Measurements from ENCODE around the gene CDYL.

CDYL gene

DNA sequence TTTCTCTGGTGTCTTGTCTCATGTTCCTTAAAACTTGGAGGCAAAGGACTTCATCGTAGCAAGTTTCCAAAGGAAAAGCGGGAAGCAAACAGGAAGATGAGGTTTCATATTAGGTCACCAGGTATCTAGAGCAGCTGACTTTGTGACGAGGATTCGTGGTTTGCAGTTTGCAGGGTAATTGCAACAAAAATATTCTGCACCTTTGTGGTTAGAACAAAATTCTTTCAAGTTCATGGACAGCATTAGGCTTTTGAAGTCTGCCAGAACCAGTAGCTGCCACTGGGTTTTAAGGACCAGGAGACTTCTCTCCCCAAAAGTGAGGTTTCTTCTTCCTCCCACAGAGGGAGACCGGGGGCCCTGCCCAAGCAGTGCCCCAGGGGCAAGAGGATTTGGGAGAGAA is 164.2 kb downstream of the CDYL start:
- DNase-seq: no peak

DNA sequence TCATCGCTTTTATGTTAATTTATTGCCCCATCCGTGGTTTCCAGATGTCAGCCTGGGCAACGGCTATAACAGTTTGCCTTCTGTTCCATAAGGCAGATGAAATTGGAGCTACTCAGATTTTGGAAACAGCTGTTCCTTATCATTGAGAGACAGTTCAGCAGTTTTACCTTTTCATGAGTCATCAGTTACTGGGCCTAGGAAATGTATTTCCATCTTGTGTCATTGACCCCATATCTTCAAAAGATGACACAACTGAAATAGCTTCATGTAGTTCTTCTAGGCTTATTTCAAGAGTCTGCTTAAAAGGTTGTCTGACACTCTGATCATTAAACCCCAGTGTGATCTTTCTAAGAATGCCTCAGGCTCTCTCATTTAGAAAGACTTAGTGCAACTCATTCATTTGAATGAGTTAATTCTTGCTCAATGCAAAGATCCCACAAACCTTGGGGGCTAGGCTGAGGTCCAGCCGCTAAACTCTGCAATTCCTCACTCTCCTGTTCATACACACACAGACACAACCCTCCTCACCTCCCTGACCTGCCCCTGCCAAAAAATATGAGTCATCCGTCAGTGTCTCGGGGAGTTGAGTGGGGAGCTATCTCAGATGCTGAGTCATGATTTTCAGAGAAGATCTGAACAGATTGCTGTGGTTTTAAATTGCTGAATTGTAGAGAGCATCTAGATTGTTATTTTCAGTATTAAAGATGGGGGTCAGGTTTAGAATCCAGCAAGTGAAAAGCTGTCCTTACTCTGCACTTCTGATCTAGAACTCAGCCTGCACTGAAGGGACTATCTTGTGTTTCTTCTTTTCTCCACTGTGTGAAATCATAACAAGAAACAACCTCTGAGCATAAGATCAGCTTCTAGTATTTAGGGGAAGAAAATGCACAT is 165.8 kb downstream of the CDYL start:
- peak; percentile 99 for DNase-seq

DNA sequence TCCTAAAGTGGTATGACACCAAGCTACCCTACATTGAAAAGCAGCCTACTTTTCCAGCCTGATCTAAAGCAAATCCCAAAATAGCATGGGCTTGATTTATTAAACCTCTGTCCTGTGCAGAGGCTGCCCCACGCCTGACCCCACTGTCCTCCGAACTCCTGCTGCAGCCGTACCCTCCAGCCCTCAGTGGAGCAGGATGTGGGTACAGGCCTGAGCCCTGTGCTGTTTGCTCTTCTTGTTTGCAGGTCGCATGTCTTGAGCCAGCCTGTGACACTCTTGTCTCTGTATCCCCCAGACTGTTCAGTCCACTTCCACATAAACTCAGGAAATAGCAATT is 166.4 kb downstream of the CDYL start:
- no peak for DNase-seq

DNA sequence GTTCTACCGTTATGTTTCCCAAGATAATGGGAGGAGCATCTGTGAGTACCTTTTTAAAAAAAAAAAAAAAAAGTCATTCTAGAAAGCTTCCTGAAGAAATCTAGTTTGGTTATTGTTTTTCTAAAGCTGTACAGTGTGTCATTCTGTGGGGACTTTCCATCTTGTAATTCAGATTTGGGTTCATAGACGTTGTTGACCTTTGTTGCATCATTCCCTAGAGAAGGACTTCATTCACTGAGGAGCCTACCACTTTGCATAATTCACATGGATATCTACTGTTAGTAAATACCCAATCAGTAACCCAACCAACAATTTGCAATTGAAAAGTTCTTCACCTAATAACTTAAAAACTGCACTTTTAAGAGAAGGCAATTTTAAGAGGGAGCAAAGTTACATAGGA is 167.5 kb downstream of the CDYL start:
- DNase-seq: no peak

DNA sequence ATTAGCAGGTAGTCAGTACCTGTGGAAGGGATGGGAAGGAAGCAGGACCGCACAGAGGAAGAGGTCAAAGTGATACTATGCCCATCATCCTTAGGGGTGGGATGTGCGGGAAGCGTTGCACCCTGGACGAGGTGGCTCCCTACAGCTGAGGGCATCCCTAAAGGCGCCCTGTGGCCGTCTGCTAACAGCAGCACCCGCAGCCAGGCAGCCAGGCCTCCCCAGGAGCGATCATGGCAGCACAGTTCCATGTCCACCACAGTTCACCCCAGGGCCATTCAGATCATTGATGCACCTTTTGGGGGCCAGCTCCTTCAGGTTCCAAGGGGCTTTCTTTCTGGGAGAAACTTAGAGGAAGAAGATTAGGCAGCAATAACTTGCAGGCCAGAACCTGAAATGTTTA is 168.1 kb downstream of the CDYL start:
- DNase-seq: no peak

DNA sequence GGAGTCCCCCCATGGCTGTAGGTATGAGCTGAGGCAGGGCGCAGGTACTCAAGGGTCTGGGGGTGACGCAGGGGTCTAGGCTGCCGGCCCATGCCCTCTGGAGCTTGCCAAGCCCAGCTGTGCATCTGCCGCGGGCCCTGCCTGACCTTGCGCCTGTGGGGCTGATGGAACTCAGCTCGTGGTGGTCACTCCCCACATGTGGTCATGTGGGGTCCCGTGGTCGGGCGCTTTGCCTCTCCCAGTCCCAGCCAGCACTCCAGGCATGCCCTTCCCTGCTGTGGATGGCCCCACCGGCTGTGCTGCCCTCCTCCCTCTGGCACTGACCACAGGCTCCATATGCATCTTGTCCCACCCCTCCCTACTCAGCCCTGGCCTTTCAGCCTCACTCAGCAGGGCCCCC is 170.3 kb downstream of the CDYL start:
- DNase-seq: no peak

DNA sequence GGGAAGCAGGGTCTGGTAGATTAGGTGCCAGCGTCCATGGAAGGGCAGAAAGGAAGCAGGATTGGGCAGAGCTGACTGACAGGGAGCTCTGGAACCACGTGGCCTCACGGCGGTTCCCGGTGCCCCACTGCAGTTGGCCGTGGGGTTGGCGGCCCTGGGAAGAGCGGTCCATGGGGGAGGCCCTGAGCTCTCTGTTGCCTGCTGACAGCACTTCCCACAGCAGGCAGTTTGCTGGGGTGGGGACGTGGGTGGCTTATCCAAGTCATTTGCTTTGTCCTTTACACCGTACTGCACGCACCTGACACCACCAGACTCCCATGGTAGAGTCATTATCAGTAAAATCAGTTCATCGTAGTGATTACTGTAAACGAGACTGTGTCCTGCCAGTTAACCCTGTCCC is 171.5 kb downstream of the CDYL start:
- DNase-seq: no peak

DNA sequence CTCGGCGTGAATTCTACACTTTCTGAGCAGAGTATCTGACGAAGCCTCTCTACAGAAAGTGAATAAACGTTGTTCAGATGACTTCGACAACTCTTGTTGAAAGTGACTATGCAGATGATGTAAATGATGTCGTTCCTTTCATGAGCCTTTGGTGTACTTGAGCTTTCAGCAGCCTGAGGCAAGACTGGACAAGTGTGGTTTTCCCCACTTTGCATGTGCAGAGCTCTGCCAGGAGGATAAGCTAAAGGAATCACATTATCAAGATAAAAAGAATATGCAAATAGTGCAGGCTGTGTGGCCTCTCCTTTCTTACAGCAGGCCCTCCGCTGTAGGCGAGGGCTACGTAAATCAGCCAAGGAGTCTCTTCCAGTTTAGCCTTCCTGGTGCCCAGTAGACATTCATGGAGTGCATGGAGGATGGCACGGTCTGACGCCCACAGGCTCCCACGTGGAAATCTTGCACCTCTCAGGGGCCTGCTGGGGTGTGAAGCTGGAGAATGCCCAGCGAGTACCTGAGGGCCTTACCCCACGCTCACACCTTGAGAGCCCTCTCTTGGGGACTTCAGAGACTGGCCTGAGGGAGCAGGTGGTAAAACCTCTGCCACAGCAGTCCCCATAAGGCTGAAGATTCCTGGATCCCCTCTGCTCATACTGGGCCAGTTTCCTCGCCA is 172.7 kb downstream of the CDYL start:
- no peak for DNase-seq

DNA sequence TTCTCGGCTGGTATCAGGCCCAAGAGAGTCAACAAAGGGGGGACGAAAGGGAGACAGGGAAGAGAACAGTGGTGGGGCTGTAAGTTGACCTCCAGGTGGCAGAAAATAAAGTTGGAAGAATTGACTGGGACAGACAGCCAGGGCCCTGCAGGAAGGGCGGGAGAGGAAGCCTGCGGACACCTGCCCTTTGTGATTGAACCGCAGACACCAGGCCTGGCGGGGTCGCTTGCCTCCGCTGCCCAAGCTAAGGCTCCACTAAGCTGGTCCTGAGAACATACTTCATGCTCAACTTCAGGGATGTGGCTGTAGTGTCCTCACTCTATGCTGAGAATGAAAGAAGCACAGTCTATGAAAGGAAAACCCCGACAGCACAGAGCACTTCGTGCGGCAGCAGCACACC is 173.9 kb downstream of the CDYL start:
- DNase-seq: no peak

DNA sequence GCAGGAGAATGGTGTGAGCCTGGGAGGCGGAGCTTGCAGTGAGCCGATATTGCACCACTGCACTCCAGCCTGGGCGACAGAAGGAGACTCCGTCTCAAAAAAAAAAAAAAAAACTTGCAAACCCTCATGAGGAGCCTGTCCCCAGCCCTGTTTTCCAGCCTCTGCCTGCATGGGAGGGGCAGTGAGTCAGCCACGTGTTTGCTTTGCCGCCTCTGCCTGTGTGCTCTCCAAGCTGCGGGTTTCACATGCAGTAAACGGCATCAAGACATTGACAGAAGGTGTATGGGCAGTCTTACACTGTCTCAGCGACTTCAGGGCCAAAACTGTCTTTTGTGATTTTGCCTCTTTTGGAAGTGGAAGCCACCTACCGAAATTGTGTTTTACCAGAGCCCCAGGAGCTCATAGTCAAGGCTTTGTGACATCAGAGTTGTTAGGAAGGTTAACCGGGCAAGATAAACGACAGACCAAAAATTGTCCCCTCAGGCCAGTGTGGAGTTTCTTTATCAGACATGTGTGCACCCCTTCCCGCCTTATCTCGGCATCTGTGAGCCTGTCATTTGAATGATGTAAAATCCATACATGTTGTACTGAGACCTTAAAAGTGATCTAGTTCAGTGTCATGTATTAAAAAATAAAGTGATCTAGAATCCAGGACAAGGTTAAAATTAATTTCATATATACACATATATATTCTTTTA is 174.8 kb downstream of the CDYL start:
- no peak for DNase-seq

DNA sequence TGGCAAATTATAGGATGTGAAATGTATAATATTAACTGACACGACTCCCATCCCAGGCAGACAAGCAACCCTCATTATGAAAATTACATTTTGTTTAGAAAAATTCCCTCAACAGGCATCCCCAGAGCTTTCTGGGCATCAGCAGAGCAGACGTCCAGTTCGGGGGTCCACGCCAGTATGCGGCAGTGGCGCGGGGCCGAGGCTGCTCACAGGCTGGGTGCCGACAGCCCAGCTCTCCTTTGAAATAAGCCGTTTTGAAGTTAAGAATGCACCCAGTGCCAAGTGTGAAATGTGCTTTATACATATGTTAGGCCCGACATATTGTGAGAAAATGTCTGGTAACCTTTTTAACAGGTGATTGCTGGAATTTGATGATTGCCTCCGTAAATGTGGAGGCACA is 177.2 kb downstream of the CDYL start:
- DNase-seq: no peak

DNA sequence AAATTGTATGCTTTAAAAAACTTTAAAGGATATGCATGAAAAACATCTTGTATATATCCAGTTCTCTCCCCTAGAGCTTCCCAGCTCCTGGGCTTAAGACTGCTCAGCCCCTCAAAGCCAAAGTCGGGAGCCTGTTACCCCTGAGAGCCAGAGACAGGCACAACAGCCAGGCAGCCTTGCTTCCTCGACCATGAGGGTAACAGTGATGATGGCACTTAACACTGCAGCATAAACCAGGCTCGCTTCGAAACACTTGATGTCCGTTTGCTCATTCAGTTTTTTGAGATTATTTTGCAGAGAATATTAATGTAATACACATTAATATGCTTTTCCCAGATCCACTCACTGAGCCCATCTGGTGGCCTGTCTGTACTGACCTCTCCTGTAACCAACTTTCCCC is 180.4 kb downstream of the CDYL start:
- no peak for DNase-seq

DNA sequence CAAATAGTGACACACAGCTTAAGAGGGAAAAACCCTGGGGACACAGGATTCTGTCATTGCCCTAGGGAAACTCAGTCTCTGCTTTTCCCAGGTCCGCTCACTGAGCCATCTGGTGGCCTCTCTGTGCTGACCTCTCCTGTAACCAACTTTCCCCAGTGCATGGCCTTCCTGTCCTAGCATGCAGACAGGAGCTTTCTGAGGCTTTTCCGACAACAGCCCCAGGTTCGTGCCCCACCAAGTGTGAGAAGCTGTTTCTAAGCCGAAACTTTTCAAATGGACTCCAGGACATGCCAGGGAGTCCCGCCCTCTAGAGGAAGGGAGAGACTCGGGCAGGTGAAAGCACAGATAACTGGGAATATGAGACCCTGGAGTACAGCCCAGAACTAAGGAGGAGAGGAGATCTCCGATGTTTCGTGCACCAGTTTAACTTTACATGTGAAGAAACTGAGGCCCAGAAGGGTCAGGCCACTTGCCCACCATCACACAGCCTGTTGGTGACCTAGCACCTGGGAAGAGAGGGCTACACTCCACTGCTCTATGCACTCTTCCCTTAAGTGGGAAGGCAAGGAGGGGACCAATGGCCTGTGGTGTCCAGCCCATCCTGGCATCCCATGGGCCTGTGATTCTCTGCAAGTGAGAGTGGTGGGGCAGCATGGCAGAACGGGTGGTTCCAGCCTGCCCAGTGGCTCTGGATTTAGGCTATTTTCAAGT is 181.5 kb downstream of the CDYL start:
- no peak for DNase-seq

DNA sequence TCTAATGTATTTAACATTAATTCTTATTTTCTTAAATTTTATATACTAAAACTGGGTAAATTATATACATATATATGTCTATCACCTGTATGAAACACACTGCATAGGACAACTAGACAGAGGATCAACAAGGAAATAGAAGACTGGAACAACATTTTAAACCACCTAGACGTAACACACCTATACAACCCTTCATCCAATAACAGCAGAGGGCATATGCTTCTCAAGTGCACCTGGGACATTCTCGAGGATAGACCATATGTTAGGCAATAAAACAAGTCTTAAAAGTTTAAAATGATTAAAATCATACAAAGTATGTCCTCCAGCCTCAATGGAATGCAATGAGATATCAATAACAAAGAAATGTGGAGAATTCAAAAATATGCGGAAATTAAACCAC is 182.4 kb downstream of the CDYL start:
- DNase-seq: no peak

DNA sequence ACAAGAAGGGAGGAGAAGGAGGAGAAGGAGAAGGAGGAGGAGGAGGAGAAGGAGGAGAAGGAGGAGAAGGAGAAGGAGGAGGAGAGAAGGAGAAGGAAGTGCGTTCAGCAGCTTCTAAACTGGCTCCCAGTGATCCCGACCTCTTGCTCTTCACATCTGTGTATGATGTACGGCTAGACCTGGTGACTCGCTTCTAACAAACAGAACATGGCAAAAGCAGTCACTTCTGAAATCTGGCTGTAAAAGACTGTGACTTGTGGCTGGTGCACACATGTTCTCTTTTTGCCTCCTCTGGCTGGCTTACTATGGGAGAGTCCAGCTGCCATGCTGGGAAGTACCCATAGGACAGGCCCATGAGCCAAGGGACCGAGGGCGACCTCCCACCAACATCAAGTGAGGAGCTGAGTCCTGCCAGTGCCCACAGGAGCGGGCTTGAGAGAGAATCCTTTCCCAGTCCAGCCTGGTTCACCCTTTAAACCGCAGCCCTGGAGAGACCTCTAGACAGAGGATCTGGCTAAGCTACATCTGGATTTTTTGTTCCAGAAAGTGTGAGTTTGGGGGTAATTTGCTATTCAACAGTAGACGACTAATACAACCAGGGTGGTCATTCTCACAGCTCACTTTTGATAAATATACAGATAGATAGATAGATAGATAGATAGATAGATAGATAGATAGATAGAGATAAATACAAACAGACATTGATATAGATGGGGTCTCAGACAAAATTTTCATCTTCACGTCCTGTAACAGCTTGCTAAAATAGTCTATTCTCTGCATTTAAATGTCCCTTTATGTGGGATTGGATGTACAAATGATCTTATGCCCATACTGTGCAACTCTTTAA is 185.3 kb downstream of the CDYL start:
- DNase-seq: no peak

DNA sequence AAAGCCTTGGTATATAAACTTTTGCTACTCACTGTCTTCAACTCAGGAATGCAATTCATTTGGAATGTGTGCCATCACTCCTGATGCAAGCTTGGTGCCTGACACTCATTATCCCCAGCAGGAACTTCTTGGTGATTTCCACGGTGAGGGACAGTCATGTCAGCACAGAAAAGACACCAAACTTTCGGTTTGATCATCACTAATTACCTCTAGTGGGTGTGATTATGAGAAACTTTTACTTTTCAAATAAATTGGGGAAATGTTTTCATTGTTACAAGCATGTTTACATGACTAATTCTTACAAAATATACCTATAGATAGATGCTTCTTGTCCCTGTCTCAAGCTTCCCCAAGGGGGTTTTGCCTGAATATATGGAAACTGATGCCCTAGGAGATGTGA is 186.7 kb downstream of the CDYL start:
- DNase-seq: no peak

DNA sequence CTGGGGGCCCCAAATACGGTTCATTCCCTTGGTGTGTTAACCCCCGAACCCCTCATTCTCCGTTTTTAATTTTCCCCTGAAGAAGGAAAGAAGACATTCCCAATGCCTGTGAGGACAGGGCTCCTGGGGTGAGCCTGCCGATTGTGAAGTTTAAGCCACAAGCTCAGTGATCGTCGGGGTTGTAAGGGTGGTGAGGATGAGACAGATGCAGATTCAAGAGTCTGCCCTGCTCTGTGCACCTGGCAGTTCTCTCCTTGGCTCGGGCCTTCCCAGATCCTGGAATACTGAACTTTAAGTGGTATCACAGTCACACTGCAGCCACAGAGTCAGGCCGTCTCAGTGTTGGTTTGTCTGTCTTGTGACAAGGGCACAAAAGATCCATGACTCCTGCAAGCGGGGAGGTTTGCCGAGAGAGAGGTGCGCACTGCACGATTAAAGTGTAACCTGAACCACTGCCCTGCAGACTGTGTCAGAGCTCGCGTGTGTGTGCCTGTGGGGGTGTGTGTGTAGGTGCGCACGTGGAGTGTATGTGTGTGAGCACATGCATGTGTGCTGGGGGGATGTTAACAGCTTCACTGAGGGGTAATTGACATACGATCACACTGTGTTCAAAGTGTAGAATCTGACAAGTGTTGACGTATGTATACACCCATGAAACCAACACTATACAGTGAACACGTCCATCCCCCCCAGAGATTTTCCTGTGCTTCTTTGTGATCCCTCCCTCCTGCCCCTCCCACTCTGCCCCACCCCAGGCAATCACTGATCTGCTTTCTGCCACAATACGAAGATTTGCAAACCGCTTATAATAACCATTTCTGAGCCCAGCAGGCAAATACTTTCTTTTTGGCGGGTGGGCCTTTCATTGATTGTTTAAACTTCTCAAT is 188.7 kb downstream of the CDYL start:
- no peak for DNase-seq

DNA sequence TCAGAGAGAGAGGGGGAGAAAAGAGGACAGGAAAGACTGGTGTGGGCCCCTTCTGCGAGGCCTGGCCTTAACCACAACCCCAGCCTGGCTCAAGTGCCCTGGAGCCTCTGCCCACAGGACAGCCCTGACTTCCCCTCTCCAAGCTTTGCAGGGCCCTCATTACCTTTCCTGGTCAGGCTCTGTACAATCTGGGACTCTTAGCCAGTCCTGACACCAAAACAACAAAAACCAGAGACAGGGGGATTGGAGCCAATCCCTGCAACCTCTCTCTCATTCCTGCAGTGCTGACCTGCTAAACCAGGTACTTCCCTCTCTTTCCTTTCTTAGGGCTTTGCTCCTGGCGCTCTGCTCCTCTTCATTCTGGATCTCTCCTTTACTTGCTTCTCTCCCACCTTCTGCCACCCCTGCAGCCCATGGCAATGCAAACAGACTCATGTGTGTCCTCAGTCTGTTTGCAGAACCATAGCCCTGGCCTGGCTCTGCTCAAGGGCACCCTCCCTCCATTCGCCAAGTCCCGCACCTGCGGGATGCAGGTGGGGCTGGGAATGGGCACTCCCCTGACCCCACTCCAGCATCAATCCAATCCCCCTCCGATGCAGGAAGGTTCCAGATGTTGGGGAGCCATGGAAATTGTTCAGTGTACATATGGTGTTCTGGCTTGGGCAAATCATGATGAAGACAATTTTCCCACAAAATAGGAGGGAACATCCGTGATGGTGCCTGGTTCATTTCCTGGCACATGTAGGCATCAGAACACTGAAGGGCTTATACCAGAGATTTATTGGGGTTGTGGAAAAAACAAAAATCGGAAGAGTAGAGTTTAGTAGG is 189.6 kb downstream of the CDYL start:
- DNase-seq: no peak

DNA sequence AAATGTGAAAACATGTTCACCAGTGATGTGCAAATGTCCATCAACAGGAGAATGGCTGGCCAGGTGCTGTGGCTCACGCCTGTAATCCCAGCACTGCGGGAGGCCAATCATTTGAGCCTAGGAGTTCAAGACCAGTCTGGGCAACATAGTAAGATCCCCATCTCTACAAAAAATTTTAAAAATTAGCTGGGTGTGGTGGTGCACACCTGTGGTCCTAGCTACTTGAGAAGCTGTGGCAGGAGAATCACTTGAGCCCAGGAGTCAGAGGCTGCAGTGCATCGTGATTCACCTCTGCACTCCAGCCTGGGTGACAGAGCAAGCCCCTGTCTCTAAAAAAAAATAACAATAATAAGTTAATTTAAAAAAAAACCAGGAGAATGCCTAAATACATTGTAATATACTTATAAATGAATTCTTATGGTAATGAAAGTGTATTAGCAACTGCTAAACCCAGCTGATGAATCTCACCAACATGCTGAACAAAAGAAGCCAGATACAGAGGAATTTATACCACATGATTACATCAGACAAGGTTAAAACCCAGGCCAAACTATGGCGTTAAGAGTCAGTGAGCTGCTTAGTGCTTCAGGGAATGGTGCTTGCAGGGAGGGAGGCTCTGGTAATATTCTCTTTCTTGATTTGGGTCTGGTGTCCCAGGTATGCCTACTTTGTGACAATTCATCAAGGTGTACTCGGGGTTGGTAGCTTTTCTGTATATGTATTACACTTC is 191.3 kb downstream of the CDYL start:
- no peak for DNase-seq

Measured in NCI-H226 (cell line).